Adrenal gland (tissue), 12 donors: ENCODE results near the gene ASPG. TPM values are rescaled to one million over a fixed set of nuclear protein-coding genes. Genes with fewer than 3 reads are reported as not detected.

Experiments
- DNase-seq, 7 donors: peaks; one replicate each; pipeline ENCODE4 v3.0.0-alpha.2; 2019 to 2020
- H3K27ac ChIP-seq, 5 donors: fragments of 200-600 bp; sonication (generic) in 4 of 5; 1 replicate in 3 of 5; 2 replicates in 2 of 5; pipeline versions ENCODE4 v1.5.1 to v1.8.0; 2016 to 2020; ENCODE audit warnings: mild to moderate bottlenecking in 1 of 5
- H3K27me3 ChIP-seq: fragments of 200-600 bp; 2 replicates; pipeline ENCODE4 v1.8.0; 2021
- H3K36me3 ChIP-seq, 2 donors: fragments of 200-600 bp; replicated peaks in 1 of 2; 1 replicate in 1 of 2; 2 replicates in 1 of 2; pipeline versions ENCODE4 v1.5.1 to v1.8.0; 2018 to 2022
- H3K4me1 ChIP-seq, 2 donors: fragments of 200-600 bp; replicated peaks in 1 of 2; 1 replicate in 1 of 2; 2 replicates in 1 of 2; pipeline versions ENCODE4 v1.5.1 to v1.8.0; 2018 to 2021
- H3K4me3 ChIP-seq, 4 donors: fragments of 200-600 bp; sonication (generic) in 3 of 4; one replicate each; pipeline ENCODE4 v1.5.1; 2016 to 2018
- H3K9me3 ChIP-seq, 3 donors: fragments of 200-600 bp; sonication (generic) in 1 of 3; replicated peaks in 1 of 3; 1 replicate in 2 of 3; 2 replicates in 1 of 3; pipeline versions ENCODE4 v1.5.1 to v1.8.0; 2016 to 2021
- POLR2A ChIP-seq, 2 donors: fragments of 450-650 bp; IDR thresholded peaks; one replicate each; pipeline ENCODE4 v1.6.1; 2017; ENCODE audit warnings: antibody characterized with exemption in 2 of 2, mild to moderate bottlenecking in 2 of 2, moderate library complexity in 1 of 2
- WGBS, 4 donors: extraction: QIAGEN DNeasy Blood & Tissue Kit in 2 of 4; methylation state at CpG; one replicate each; pipeline versions ENCODE4 v1.1.5 to v1.1.7; 2013 to 2017; 5-methylcytosine and 5-hydroxymethylcytosine counted together
- intact Hi-C, 2 donors: fragments of 100-400 bp; cut with DNase I; formaldehyde crosslinking; loops; one replicate each; pipeline versions ENCODE4 v1.14.1 to v1.15.0; 2022 to 2023
- polyA plus RNA-seq, 3 donors: library from polyadenylated mRNA; stranded (reverse); fragments of 200-250 nt in 2 of 3; fragments of 350-450 nt in 1 of 3; fragmentation: Illumina TruSeq in 1 of 3; extraction: RNeasy Lipid Tissue Mini Kit (QIAGEN cat#74804) in 1 of 3; gene quantifications; one replicate each; pipeline ENCODE4 v1.2.3, GENCODE V29; 2013 to 2014
- total RNA-seq, 9 donors: library from RNA; depleted of rRNA in 4 of 9; stranded (reverse); fragments of >200 nt in 4 of 9; fragments of 120-200 nt in 1 of 9; fragmentation: NEBNext Ultra II Directional in 1 of 9; extraction: Animal tissue kit (Norgen Biotek cat#: 25700) in 1 of 9; gene quantifications; one replicate each; pipeline versions ENCODE4 v1.1.0 to v1.2.4, GENCODE V29; 2013 to 2023
- TF ChIP-seq, protein P1 (sequence below), 6 experiments: fragments of 450-650 bp in 4 of 6; fragments of 200-600 bp in 2 of 6; sonication (generic) in 1 of 6; IDR thresholded peaks; 1 replicate in 5 of 6; 2 replicates in 1 of 6; pipeline versions ENCODE4 v1.5.1 to v1.8.0; 2016 to 2021; ENCODE audit warnings: antibody characterized with exemption in 6 of 6, mild to moderate bottlenecking in 2 of 6, moderate library complexity in 1 of 6
- donor health status: healthy with polysubstance abuse.
- donor health status: Bipolar disorder and iron deficiency.
- donor health status: DM: yes; HTN: yes; CAD: no.
- donor health status: DM: no; HTN: no; CAD: no.
- donor health status: DM: no; HTN: no; CAD: no.
- donor health status: DM: yes; HTN: yes; CAD: no.

ASPG gene
- total and polyA plus RNA-seq, 12 donors: 0.07 to 9.1 (median 3.3) TPM

DNA sequence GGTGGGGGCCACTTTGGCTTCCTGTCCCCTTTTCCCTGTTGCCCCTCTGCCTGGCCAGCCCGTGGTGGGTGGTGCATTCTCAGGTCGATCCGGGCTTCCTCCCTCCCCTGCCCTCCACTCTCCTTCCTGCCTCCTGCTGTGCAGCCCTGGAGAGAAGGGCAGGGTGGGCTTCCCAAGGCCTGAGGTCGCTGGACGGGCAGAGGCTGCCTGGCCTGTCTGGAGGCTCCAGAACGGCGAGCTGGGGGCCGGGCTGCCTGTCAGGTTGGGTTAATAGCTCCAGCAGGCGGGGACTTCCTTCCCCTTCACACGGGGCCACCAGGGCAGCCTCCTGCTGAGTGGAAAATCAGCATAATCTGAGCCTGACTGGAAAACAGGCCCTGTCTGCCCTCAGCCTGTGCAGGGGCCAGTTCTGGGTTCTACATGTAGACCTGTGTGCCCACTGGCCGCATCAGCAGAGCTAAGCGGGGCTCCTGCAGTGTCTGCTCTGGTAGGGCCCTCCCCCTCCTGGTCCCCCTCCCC, 64.2 kb downstream of the ASPG start:
- H3K27ac ChIP-seq: peak overlapping the region in 2 of 5 donors; percentile 70 to 72
- H3K4me3 ChIP-seq: no peak overlapping the region
- intact Hi-C loops: no loop called here
- DNase-seq: peak in 6 of 7 donors; percentile 15 to 73 (median 44)
- no peaks in the 10 kb centered on the region for H3K36me3 ChIP-seq
- peaks cover 0 to 20% of the 10 kb centered on the region in 2 donors for H3K4me1 ChIP-seq
- H3K9me3 ChIP-seq: no peaks in the 10 kb centered on the region
- no peak for TF ChIP-seq POLR2A (IDR thresholded peaks at IDR 0.05)
- TF ChIP-seq, protein P1, sequence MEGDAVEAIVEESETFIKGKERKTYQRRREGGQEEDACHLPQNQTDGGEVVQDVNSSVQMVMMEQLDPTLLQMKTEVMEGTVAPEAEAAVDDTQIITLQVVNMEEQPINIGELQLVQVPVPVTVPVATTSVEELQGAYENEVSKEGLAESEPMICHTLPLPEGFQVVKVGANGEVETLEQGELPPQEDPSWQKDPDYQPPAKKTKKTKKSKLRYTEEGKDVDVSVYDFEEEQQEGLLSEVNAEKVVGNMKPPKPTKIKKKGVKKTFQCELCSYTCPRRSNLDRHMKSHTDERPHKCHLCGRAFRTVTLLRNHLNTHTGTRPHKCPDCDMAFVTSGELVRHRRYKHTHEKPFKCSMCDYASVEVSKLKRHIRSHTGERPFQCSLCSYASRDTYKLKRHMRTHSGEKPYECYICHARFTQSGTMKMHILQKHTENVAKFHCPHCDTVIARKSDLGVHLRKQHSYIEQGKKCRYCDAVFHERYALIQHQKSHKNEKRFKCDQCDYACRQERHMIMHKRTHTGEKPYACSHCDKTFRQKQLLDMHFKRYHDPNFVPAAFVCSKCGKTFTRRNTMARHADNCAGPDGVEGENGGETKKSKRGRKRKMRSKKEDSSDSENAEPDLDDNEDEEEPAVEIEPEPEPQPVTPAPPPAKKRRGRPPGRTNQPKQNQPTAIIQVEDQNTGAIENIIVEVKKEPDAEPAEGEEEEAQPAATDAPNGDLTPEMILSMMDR (IDR thresholded peaks at IDR 0.05): no peak
- H3K27me3 ChIP-seq: no peaks in the 10 kb centered on the region
- WGBS, 4 donors: 30 to 43% (median 36%) methylated on average over 9 to 12 of the region's 12 CpGs

DNA sequence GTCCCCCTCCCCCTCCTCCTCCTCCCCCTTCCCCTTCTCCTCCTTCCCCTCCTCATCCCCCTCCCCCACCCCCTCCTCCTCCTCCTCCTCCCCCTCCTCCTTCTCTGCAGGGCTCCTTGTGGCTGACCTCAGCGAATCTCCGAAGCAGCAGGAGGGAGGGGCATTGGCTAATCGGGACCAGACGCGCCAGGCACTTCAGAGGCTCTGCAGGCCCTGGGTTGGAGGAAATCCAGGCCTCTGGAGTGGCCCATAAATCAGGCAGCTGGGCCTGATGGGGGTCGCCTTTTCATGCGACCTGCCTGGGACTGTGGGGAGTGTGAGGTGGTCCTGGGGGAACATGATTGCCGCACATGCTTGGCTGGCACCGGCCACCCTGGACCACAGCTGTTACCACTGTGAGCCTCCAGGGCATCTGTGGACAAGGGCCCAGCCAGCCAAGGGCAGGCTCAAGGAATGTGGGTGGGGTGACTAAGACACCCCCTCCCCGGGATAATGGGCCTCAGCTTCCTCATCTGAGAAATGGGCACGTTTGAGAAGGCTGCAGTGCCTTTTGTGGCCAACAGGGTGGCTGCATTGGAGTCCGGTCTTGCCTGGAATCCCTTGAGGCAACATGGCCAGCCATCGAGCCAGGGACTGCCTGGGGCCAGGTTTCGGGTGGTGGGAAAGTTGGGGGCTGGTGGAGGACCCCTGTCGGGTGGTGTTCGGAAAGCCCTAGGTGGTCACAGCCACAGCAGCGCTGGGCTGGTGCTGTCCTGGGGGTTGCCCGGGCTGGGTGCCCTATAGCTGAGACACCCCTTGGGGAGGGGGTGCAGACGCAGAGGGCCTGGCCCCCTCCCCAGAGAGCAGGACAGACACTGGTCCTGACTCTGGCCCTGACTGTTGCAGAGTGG, 64.9 kb downstream of the ASPG start:
- peaks cover 0 to 20% of the 10 kb centered on the region in 2 donors for H3K4me1 ChIP-seq
- H3K27me3 ChIP-seq: no peaks in the 10 kb centered on the region
- TF ChIP-seq, protein P1 (IDR thresholded peaks at IDR 0.05): peak in 3 of 6 experiments; percentile 19 to 37 (median 22)
- TF ChIP-seq POLR2A (IDR thresholded peaks at IDR 0.05): no peak
- H3K36me3 ChIP-seq: no peaks in the 10 kb centered on the region
- 45 to 69% (median 48%) methylated on average over 7 to 19 of the region's 19 CpGs for WGBS, 4 donors
- no peaks in the 10 kb centered on the region for H3K9me3 ChIP-seq
- intact Hi-C loops: no loop called here
- H3K27ac ChIP-seq: peak overlapping the region in 2 of 5 donors; percentile 68 to 72
- H3K4me3 ChIP-seq: no peak overlapping the region
- DNase-seq: peak in 5 of 7 donors; percentile 20 to 82 (median 40)

DNA sequence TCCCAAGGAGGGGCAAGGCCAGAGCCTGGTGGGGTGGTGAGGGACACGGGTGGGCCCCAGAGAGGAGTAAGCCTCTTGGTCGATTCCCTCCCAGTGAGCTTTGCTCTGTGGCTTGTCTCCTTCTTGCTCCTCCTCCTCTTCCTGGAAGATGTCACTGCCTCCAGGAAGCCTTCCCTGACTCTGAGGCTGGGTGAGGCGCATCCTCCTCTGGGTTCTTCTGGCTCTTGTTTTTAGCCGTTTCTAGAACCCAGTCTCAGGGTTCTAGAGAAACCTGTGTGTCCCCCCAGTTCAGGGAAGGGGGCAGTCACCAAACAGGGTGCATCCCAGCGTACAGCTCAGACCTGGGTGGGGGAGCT, 65.5 kb downstream of the ASPG start:
- 65 to 92% (median 83%) methylated on average over 5 of the region's 5 CpGs for WGBS, 4 donors
- Histone ChIP-seq H3K27me3 (no peaks in the 10 kb centered on the region), H3K36me3 (no peaks in the 10 kb centered on the region), H3K27ac (peak overlapping the region in 2 of 5 donors; percentile 68 to 72), H3K4me1 (peaks cover 0 to 20% of the 10 kb centered on the region in 2 donors), H3K9me3 (no peaks in the 10 kb centered on the region), H3K4me3 (no peak overlapping the region)
- intact Hi-C loops: no loop called here
- TF ChIP-seq, protein P1 (IDR thresholded peaks at IDR 0.05): no peak
- TF ChIP-seq POLR2A (IDR thresholded peaks at IDR 0.05): no peak
- DNase-seq: no peak

DNA sequence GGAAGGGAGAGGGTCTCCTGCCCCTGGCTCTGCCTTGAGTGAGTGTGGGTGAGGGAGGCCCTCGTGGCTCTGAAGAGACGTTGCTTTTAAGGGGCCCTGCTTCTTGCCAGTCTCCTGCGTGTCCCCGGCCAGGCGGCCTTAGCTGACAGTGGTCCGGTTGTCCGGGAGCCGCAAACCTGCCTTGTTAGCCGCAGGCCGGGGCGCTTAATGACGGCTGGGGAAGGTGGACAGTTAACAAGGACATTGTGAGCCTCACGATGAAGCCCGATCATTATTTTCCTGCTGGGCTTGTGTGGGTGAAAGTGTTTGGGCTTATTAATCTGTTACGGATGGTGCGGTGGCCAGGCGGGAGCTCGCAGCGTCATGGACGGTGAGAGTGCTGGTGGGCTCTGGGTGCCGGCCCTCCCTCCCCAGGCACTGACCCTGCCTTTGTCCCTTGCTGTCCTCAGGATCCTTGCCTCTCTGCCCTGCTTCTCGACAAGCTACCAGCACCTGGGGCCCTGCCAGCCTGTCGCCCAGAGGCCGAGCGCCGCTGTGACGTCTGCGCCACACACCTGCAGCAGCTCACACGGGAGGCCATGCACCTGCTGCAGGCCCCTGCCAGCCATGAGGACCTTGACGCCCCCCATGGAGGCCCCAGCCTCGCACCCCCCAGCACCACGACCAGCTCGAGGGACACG, 66.2 kb downstream of the ASPG start:
- Histone ChIP-seq H3K9me3 (no peaks in the 10 kb centered on the region), H3K4me1 (peaks cover 0 to 20% of the 10 kb centered on the region in 2 donors), H3K4me3 (no peak overlapping the region), H3K27me3 (no peaks in the 10 kb centered on the region), H3K27ac (peak overlapping the region in 1 of 5 donors; percentile 68), H3K36me3 (no peaks in the 10 kb centered on the region)
- TF ChIP-seq POLR2A (IDR thresholded peaks at IDR 0.05): no peak
- TF ChIP-seq, protein P1 (IDR thresholded peaks at IDR 0.05): no peak
- peak in 1 of 7 donors; percentile 73 for DNase-seq
- intact Hi-C loops: no loop called here
- WGBS, 4 donors: 77 to 88% (median 85%) methylated on average over 16 to 34 of the region's 34 CpGs
